DMS153 (cell line): ENCODE data around the gene FOXQ1.
"Not testable (repeated sequence)": the region's sequence is repeated elsewhere in the genome, so short reads cannot be mapped to it uniquely, and the experiment has no call there.

ENCODE experiments used
- DNase-seq: peaks from one replicate; lab custom pipeline; 2025; lab: John Stamatoyannopoulos, UW

FOXQ1 gene

GRCh38 chr6:1291381-1291780 is 20.5 kb upstream of the FOXQ1 start:
- no peak for DNase-seq

- no peak for DNase-seq
Observed at GRCh38 chr6:1295420-1295819, 16.5 kb upstream of the FOXQ1 start.

GRCh38 chr6:1296079-1296478 is 15.8 kb upstream of the FOXQ1 start:
- DNase-seq: no peak

- no peak for DNase-seq
Observed at GRCh38 chr6:1296542-1296941, 15.4 kb upstream of the FOXQ1 start.

- no peak for DNase-seq
Observed at GRCh38 chr6:1297746-1298145, 14.2 kb upstream of the FOXQ1 start.

GRCh38 chr6:1298768-1299167 is 13.1 kb upstream of the FOXQ1 start:
- DNase-seq: no peak

GRCh38 chr6:1306133-1306532 is 5.8 kb upstream of the FOXQ1 start:
- no peak for DNase-seq

- DNase-seq: no peak
Observed at GRCh38 chr6:1309366-1309765, 2.5 kb upstream of the FOXQ1 start.

GRCh38 chr6:1310628-1311399 is 1.1 kb upstream of the FOXQ1 start:
- no peak for DNase-seq

- no peak for DNase-seq
Observed at GRCh38 chr6:1312203-1312472, 240 bp downstream of the FOXQ1 start.

GRCh38 chr6:1312473-1313367 is 822 bp downstream of the FOXQ1 start:
- DNase-seq: no peak

GRCh38 chr6:1313384-1313766 is 1.5 kb downstream of the FOXQ1 start:
- DNase-seq: no peak

- no peak for DNase-seq
Observed at GRCh38 chr6:1313767-1314503, 2.0 kb downstream of the FOXQ1 start.

GRCh38 chr6:1314617-1315016 is 2.7 kb downstream of the FOXQ1 start:
- DNase-seq: no peak

GRCh38 chr6:1315201-1315559 is 3.3 kb downstream of the FOXQ1 start:
- no peak for DNase-seq

GRCh38 chr6:1315560-1316386 is 3.9 kb downstream of the FOXQ1 start:
- no peak for DNase-seq

GRCh38 chr6:1316489-1316971 is 4.6 kb downstream of the FOXQ1 start:
- no peak for DNase-seq

GRCh38 chr6:1317302-1317815 is 5.5 kb downstream of the FOXQ1 start:
- no peak for DNase-seq

GRCh38 chr6:1318036-1318435 is 6.1 kb downstream of the FOXQ1 start:
- DNase-seq: no peak

GRCh38 chr6:1318584-1318983 is 6.7 kb downstream of the FOXQ1 start:
- DNase-seq: not testable (repeated sequence)

- no peak for DNase-seq
Observed at GRCh38 chr6:1321738-1322137, 9.8 kb downstream of the FOXQ1 start.

- no peak for DNase-seq
Observed at GRCh38 chr6:1322156-1322555, 10.3 kb downstream of the FOXQ1 start.
